Measurements from ENCODE around the gene STN1.

Gene STN1, protein sequence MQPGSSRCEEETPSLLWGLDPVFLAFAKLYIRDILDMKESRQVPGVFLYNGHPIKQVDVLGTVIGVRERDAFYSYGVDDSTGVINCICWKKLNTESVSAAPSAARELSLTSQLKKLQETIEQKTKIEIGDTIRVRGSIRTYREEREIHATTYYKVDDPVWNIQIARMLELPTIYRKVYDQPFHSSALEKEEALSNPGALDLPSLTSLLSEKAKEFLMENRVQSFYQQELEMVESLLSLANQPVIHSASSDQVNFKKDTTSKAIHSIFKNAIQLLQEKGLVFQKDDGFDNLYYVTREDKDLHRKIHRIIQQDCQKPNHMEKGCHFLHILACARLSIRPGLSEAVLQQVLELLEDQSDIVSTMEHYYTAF

DNA sequence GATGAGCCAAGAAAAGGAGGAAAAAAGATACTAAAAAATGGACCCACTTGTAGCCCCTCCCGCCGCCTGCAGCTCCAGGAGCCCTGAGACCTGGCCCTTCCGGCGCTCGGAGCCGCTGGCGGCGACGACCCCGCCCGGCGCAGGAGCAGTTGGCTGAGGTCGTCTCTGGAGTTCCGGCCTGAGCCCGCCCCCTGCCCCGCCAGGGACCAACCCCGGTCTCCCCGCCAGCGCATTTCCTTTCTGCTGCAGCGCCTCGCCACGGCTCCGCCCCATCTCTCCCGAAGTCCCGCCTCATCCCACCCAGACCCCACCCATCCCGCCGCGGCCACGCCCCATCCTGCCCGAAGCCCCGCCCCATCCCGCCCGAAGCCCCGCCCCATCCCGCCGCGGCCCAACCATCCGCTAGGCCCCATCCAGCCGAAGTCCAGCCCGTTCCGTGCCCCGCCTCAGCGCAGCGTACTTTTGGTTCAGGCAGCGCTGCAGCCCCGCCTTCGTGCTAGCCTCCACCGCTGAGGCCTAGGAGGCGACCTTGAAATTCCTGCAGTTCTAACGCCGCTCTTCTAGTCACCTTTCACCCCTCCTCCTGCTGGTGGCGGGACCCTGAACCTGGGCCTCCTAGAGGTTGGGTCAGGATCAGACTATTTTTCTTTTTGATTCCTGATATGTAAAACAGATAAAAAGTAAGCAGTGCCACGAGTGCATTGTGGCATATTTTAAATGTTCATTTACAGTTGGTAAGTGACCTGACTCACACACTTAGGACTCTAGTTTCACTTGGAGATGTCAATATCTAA lies at the start of gene STN1:
Gene STN1 (minus strand): TSS at position 132 of the 794 bp plus-strand sequence. CDS start 590 bp downstream, outside the sequence.
- ATAC-seq, result peak; percentile 99
- H3K9me3 Mint-ChIP-seq, result peaks cover 3% of the 10 kb centered on the region
- peak within 1 kb of the TSS; percentile 97 for H3K4me3 Mint-ChIP-seq
- H3K27me3 Mint-ChIP-seq, result no peaks in the 10 kb centered on the region
- H3K4me1 Mint-ChIP-seq, result peaks cover 29% of the 10 kb centered on the region
- H3K27ac Mint-ChIP-seq, result peak within 1 kb of the TSS; percentile 98
- peaks cover 5% of the 10 kb centered on the region for H3K36me3 Mint-ChIP-seq

GRCh38 chr10:103967448-103968071 lies 49.6 kb upstream of the STN1 start:
- no peaks in the 10 kb centered on the region for H3K9me3 Mint-ChIP-seq
- ATAC-seq, result peak; percentile 70
- peaks cover 50% of the 10 kb centered on the region for H3K4me1 Mint-ChIP-seq
- peak overlapping the region; percentile 78 for H3K27ac Mint-ChIP-seq
- H3K36me3 Mint-ChIP-seq, result peaks cover 1% of the 10 kb centered on the region
- H3K4me3 Mint-ChIP-seq, result peak overlapping the region; percentile 94
- H3K27me3 Mint-ChIP-seq, result no peaks in the 10 kb centered on the region

- H3K36me3 Mint-ChIP-seq, result no peaks in the 10 kb centered on the region
- H3K4me1 Mint-ChIP-seq, result peaks cover 49% of the 10 kb centered on the region
- no peaks in the 10 kb centered on the region for H3K27me3 Mint-ChIP-seq
- ATAC-seq, result peak; percentile 95
- H3K4me3 Mint-ChIP-seq, result peak within 1 kb of the TSS; percentile 94
- no peaks in the 10 kb centered on the region for H3K9me3 Mint-ChIP-seq
- peak within 1 kb of the TSS; percentile 98 for H3K27ac Mint-ChIP-seq
Measured at GRCh38 chr10:103966671-103967447, 48.9 kb upstream of the STN1 start, which contains the start of gene SLK. SLK (plus strand) TSS chr10:103967140; CDS start chr10:103967746, 606 bp downstream.

- Mint-ChIP-seq H3K4me1 (no peaks in the 10 kb centered on the region), H3K27me3 (no peaks in the 10 kb centered on the region), H3K9me3 (no peaks in the 10 kb centered on the region), H3K27ac (no peak overlapping the region), H3K36me3 (no peaks in the 10 kb centered on the region), H3K4me3 (no peak overlapping the region)
- no peak for ATAC-seq
Measured at GRCh38 chr10:103960103-103960502, 42.1 kb upstream of the STN1 start.

DNA sequence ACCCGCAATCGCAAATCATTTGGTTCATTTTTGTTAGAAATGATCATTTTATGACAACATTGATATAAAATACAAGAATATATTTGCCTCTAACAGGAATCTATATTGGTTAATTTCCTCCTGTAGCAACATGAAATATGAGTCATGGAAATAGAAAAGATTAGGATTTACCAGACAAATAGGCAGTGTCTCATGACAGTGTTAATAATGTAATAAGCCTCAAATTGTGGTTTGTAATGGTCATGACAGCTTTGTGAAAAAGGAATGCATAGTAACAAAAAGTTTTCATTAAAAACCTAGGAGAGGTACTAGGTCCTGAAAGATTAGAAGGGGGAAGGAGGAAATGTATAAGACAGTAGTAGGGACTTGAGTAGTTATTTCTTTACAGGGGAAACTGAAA lies 41.0 kb upstream of the STN1 start:
- H3K27me3 Mint-ChIP-seq, result no peaks in the 10 kb centered on the region
- no peak for ATAC-seq
- H3K36me3 Mint-ChIP-seq, result no peaks in the 10 kb centered on the region
- no peaks in the 10 kb centered on the region for H3K9me3 Mint-ChIP-seq
- no peak overlapping the region for H3K4me3 Mint-ChIP-seq
- H3K4me1 Mint-ChIP-seq, result no peaks in the 10 kb centered on the region
- H3K27ac Mint-ChIP-seq, result no peak overlapping the region

DNA sequence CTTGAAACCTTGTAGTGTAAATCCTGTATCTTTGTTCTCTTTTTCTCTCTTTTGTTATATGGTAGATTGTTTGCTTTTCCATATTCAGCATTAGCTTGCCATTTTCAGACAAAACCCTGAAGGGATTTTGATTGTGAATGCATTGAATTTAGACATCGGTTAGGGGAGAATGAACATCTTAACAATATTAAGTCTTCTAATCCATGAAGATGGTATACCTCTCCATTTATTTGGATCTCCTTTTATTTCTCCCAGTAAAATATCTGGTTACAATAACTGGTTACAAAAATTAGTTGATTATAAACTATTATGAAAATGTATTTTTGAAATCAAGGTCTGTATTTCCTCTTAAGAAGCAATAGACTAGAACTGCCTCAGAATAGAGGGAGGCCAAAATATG lies 36.6 kb upstream of the STN1 start:
- Mint-ChIP-seq H3K4me1 (no peaks in the 10 kb centered on the region), H3K4me3 (no peak overlapping the region), H3K9me3 (no peaks in the 10 kb centered on the region), H3K36me3 (no peaks in the 10 kb centered on the region), H3K27ac (no peak overlapping the region), H3K27me3 (no peaks in the 10 kb centered on the region)
- no peak for ATAC-seq

DNA sequence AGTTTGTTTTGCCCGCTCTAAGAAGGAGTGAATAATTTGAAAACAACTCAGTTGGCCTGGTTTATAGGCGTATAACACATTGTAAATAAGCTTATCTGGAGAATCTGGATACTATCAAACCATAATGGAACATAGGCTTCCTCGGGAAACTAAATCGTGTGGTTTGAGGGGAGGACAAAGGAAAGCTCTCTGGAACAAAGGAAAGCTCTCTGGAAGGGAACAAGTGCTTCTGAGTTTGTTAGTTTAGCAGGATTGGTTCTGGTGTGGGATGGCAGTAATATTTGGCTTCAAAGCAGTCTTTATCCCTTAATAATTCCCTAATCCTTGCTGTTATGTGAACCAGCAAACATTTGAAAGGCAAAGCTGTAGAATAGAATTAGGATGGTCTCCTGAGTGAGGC lies 34.0 kb upstream of the STN1 start:
- ATAC-seq, result no peak
- Mint-ChIP-seq H3K4me3 (no peak overlapping the region), H3K27ac (no peak overlapping the region), H3K9me3 (no peaks in the 10 kb centered on the region), H3K4me1 (peaks cover 6% of the 10 kb centered on the region), H3K27me3 (no peaks in the 10 kb centered on the region), H3K36me3 (no peaks in the 10 kb centered on the region)

GRCh38 chr10:103951183-103951582 lies 33.2 kb upstream of the STN1 start:
- ATAC-seq, result no peak
- Mint-ChIP-seq H3K9me3 (no peaks in the 10 kb centered on the region), H3K27me3 (no peaks in the 10 kb centered on the region), H3K36me3 (no peaks in the 10 kb centered on the region), H3K4me1 (peaks cover 6% of the 10 kb centered on the region), H3K27ac (no peak overlapping the region), H3K4me3 (no peak overlapping the region)

DNA sequence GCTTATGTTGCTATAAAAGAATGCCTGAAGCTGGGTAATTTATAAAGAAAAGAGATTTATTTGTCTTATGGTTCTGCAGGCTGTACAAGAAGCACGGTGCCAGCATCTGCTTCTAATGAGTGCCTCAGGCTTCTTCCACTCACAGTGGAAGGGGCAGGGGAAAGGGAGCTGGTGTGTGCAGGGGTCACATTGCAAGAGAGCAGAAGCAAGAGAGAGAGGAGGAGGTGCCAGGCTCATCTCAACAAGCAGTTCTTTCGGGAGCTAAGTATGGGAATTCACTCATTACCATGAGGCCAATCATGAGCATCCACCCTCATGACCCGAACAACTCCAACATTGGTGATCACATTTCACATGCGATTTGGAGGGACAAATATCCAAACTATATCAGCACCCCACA lies 31.7 kb upstream of the STN1 start:
- Mint-ChIP-seq H3K4me1 (peaks cover 6% of the 10 kb centered on the region), H3K27ac (no peak overlapping the region)
- ATAC-seq, result no peak

DNA sequence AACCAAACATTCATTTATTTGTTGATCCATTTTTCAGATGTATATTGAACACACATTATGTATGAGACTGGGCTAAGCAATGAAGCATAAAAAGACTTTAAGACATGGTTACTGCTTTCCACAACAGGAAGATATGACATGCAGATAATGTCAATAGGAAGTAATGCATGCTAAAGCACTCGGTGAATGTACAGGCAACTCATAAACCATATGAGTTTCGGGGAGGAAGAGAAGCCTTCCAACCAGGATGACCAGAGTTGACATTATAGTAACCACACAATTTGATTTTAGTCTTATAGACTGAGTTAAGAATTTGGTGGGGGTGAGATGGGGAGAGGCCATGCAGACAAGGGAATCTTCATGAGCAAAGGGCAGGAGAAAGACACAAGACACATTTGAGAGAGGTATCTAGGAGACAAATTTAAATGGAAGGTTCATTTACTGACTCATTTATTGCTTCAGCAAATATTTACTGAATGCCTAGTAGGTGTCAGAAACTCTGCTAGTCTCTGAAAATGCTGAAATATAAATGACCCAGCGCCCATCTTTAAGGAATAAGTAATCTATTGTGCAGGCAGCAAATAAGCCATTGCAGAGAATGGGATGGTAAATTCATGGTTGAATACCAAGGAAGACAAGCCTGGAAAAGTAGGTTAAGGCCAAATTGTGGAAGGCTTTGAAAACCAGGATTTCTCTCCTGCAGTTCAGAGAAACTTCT lies 30.0 kb upstream of the STN1 start:
- Mint-ChIP-seq H3K36me3 (no peaks in the 10 kb centered on the region), H3K4me3 (no peak overlapping the region), H3K27me3 (no peaks in the 10 kb centered on the region), H3K4me1 (peaks cover 6% of the 10 kb centered on the region), H3K27ac (no peak overlapping the region), H3K9me3 (no peaks in the 10 kb centered on the region)
- no peak for ATAC-seq

More for the DNA sequence above, 31.7 kb upstream of the STN1 start:
- Mint-ChIP-seq H3K27me3 (no peaks in the 10 kb centered on the region), H3K4me3 (no peak overlapping the region), H3K9me3 (no peaks in the 10 kb centered on the region), H3K36me3 (no peaks in the 10 kb centered on the region)

GRCh38 chr10:103942866-103943265 lies 24.9 kb upstream of the STN1 start:
- peaks cover 9% of the 10 kb centered on the region for H3K27me3 Mint-ChIP-seq
- no peaks in the 10 kb centered on the region for H3K36me3 Mint-ChIP-seq
- ATAC-seq, result no peak
- no peak overlapping the region for H3K27ac Mint-ChIP-seq
- H3K4me1 Mint-ChIP-seq, result peaks cover 3% of the 10 kb centered on the region
- no peak overlapping the region for H3K4me3 Mint-ChIP-seq
- H3K9me3 Mint-ChIP-seq, result no peaks in the 10 kb centered on the region

DNA sequence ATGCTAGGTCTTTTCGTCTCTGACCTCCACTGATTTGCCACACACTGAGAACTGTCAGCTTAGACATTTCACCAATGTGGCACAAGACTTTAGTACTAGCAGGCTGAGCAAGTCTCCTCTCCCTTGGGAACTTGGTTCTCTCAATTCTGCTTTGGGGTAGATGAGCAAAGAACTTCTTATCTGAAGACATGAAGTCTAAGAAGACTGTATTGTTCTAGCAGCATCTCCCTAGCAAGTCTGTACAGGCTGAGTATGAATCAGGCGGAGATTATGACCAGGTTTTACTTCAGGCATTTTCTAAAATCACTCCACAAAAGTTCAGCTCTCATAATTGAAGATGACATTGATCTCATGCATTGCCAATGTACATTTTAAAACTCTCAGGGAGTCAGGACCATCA lies 23.8 kb upstream of the STN1 start:
- Mint-ChIP-seq H3K36me3 (no peaks in the 10 kb centered on the region), H3K4me3 (no peak overlapping the region), H3K9me3 (no peaks in the 10 kb centered on the region), H3K4me1 (no peaks in the 10 kb centered on the region), H3K27me3 (peaks cover 9% of the 10 kb centered on the region), H3K27ac (no peak overlapping the region)
- no peak for ATAC-seq

DNA sequence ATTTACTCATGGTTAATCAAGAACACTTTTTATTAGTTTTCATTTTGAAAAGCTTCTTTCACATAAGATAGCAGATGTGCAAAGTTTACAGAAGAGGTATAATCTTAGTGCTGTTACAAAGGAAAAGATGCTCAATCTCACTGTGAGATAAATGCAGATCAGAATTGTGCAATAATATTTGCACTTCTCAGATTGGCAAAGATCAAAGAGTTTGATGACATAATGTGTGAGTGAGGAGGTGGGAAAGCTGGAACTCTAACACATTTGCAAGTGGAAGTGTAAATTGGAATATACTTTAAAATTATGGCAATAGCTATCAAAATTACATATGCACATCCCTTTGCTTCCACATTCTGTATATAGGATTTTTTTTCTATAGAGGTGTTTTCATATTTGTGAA lies 21.5 kb upstream of the STN1 start:
- H3K36me3 Mint-ChIP-seq, result no peaks in the 10 kb centered on the region
- H3K27ac Mint-ChIP-seq, result no peak overlapping the region
- H3K9me3 Mint-ChIP-seq, result no peaks in the 10 kb centered on the region
- H3K27me3 Mint-ChIP-seq, result peaks cover 9% of the 10 kb centered on the region
- ATAC-seq, result no peak
- H3K4me1 Mint-ChIP-seq, result no peaks in the 10 kb centered on the region
- no peak overlapping the region for H3K4me3 Mint-ChIP-seq

GRCh38 chr10:103936022-103936421 lies 18.0 kb upstream of the STN1 start:
- Mint-ChIP-seq H3K27me3 (peaks cover 2% of the 10 kb centered on the region), H3K36me3 (no peaks in the 10 kb centered on the region), H3K27ac (no peak overlapping the region), H3K4me3 (no peak overlapping the region), H3K4me1 (no peaks in the 10 kb centered on the region), H3K9me3 (no peaks in the 10 kb centered on the region)
- ATAC-seq, result no peak
